Upper lobe of right lung (tissue), 1 donor: ENCODE data around the gene PSMD3. TPM values are rescaled to one million over a fixed set of nuclear protein-coding genes. Genes with fewer than 3 reads are reported as not detected.

ENCODE experiments used
- ATAC-seq: fragments of 200-7000 bp; cut with Tn5 transposase; one replicate; pipeline ENCODE4 v1.9.1; 2020; ENCODE audit warnings: mild to moderate bottlenecking, moderate library complexity
- DNase-seq: peaks from one replicate; pipeline ENCODE4 v3.0.0-alpha.2; 2020
- H3K27ac ChIP-seq: fragments of 200-600 bp; one replicate; pipeline ENCODE4 v1.8.0; 2022
- H3K27me3 ChIP-seq: fragments of 200-600 bp; one replicate; pipeline ENCODE4 v1.8.0; 2022; ENCODE audit warnings: mild to moderate bottlenecking
- H3K36me3 ChIP-seq: fragments of 200-600 bp; one replicate; pipeline ENCODE4 v1.8.0; 2022
- H3K4me1 ChIP-seq: fragments of 200-600 bp; one replicate; pipeline ENCODE4 v1.8.0; 2022
- H3K4me3 ChIP-seq: fragments of 200-600 bp; one replicate; pipeline ENCODE4 v1.8.0; 2022; ENCODE audit warnings: mild to moderate bottlenecking
- H3K9me3 ChIP-seq: fragments of 200-600 bp; one replicate; pipeline ENCODE4 v1.8.0; 2022
- CTCF ChIP-seq: fragments of 200-600 bp; IDR thresholded peaks from one replicate; pipeline ENCODE4 v1.8.0; 2022; ENCODE audit warnings: antibody characterized with exemption
- intact Hi-C: fragments of 100-400 bp; cut with DNase I; formaldehyde crosslinking; loops from one replicate; pipeline ENCODE4 v1.11.0; 2022
- total RNA-seq: library from RNA; stranded (reverse); fragmentation: NEBNext Ultra II Directional; extraction: Animal tissue kit (Norgen Biotek cat#: 25700); gene quantifications from one replicate; pipeline ENCODE4 v1.2.1, GENCODE V29; 2021
- donor health status: DM: no; HTN: yes; CAD: no; lungs with severe emphysema.

PSMD3 gene
- total RNA-seq, 1 donor from 2014 or later, result 73.6 TPM

- no peak for TF ChIP-seq CTCF
- Histone ChIP-seq H3K36me3 (no peaks in the 10 kb centered on the region), H3K27ac (no peak overlapping the region), H3K9me3 (no peaks in the 10 kb centered on the region), H3K27me3 (no peaks in the 10 kb centered on the region), H3K4me1 (no peaks in the 10 kb centered on the region), H3K4me3 (no peak overlapping the region)
- ATAC-seq (no peak), DNase-seq (no peak)
- intact Hi-C loops, result no loop called here
These were observed 42.3 kb upstream of the PSMD3 start for GRCh38 chr17:39938140-39938869.

- Histone ChIP-seq H3K36me3 (no peaks in the 10 kb centered on the region), H3K27ac (no peak overlapping the region), H3K9me3 (no peaks in the 10 kb centered on the region), H3K4me3 (no peak overlapping the region), H3K27me3 (no peaks in the 10 kb centered on the region), H3K4me1 (no peaks in the 10 kb centered on the region)
- intact Hi-C loops, result no loop called here
- DNase-seq (no peak), ATAC-seq (no peak)
- no peak for TF ChIP-seq CTCF
These were observed 41.5 kb upstream of the PSMD3 start for GRCh38 chr17:39939106-39939505.

GRCh38 chr17:39939588-39940419 lies 40.8 kb upstream of the PSMD3 start:
- ATAC-seq (peak; percentile 38), DNase-seq (no peak)
- no peak overlapping the region for H3K4me3 ChIP-seq
- H3K36me3 ChIP-seq, result no peaks in the 10 kb centered on the region
- intact Hi-C loops, result no loop called here
- no peaks in the 10 kb centered on the region for H3K4me1 ChIP-seq
- no peak overlapping the region for H3K27ac ChIP-seq
- peak; percentile 34 for TF ChIP-seq CTCF
- no peaks in the 10 kb centered on the region for H3K27me3 ChIP-seq
- H3K9me3 ChIP-seq, result no peaks in the 10 kb centered on the region

GRCh38 chr17:39943702-39944392 lies 36.8 kb upstream of the PSMD3 start:
- no peaks in the 10 kb centered on the region for H3K36me3 ChIP-seq
- no peaks in the 10 kb centered on the region for H3K4me1 ChIP-seq
- H3K9me3 ChIP-seq, result no peaks in the 10 kb centered on the region
- peak; percentile 40 for ATAC-seq
- no peak overlapping the region for H3K4me3 ChIP-seq
- H3K27me3 ChIP-seq, result no peaks in the 10 kb centered on the region
- TF ChIP-seq CTCF, result no peak
- H3K27ac ChIP-seq, result no peak overlapping the region
- DNase-seq, result peak; percentile 73
- intact Hi-C loops, result no loop called here

- ATAC-seq (peak; percentile 7), DNase-seq (no peak)
- intact Hi-C loops, result no loop called here
- Histone ChIP-seq H3K36me3 (no peaks in the 10 kb centered on the region), H3K9me3 (no peaks in the 10 kb centered on the region), H3K4me3 (no peak overlapping the region), H3K4me1 (no peaks in the 10 kb centered on the region), H3K27me3 (no peaks in the 10 kb centered on the region), H3K27ac (no peak overlapping the region)
- no peak for TF ChIP-seq CTCF
These were observed 36.3 kb upstream of the PSMD3 start for GRCh38 chr17:39944393-39944711.
